HS-5 (cell line): ENCODE measurements around the gene VPS37B.
A peak's percentile ranks its signal among the peaks of the same experiment; 100 is the strongest.

Source experiments
- DNase-seq: peaks from one replicate; pipeline ENCODE4 v3.0.0-alpha.2; 2012; ENCODE audit warnings: low read depth

The VPS37B gene

DNA sequence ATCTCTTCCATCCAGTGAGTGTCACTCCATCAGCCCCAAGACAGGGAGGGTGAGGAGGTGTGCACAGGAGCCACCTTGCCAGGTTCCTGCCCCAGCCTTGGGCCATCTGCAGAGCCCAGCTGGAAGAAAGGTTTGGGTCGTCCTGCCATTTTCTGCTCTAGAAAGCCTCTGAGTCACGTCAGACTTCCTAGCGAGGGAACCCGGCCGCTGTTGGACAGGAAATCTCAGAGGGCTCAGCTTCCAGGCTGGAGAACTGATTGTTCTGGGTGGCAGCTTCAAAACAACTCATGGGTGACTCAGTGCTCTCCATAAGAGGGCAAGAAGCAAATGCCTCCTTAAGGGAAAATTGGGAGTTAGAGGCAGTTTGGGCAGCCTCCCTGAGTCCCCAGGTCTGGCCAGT lies 44.1 kb downstream of the VPS37B start:
- peak; percentile 70 for DNase-seq

DNA sequence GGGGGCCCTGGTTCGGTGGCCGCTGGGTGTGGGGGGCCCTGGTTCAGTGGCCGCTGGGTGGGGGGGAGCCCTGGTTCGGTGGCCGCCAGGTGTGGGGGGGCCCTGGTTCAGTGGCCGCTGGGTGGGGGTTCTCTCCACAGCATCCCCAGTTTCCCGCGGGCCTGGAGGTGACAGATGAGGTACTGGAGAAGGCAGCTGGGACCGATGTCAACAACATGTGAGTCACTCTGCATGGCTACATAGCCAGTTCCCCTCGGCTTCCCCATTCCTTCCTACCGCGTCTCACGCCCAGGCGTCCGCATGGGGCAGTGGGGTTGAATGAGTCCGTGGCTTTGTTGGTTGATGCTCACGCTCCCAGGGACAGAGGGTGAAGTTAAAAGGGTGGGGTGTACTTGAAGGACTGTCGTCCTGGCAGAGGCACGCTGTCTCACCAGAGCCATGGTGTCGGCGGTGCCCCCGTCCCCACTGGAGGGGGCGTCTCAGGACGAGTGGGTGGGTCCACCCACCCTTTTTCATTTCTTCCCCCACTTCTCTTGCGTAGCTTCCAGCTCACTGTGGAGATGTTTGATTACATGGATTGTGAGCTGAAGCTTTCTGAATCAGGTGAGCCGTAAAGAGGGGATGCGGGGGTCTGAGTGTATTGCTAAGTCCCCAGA lies 45.1 kb downstream of the VPS37B start:
- no peak for DNase-seq

- DNase-seq = no peak
Measured at GRCh38 chr12:122850048-122850445, 45.9 kb downstream of the VPS37B start.

- no peak for DNase-seq
Measured at GRCh38 chr12:122849352-122850047, 46.4 kb downstream of the VPS37B start.

DNA sequence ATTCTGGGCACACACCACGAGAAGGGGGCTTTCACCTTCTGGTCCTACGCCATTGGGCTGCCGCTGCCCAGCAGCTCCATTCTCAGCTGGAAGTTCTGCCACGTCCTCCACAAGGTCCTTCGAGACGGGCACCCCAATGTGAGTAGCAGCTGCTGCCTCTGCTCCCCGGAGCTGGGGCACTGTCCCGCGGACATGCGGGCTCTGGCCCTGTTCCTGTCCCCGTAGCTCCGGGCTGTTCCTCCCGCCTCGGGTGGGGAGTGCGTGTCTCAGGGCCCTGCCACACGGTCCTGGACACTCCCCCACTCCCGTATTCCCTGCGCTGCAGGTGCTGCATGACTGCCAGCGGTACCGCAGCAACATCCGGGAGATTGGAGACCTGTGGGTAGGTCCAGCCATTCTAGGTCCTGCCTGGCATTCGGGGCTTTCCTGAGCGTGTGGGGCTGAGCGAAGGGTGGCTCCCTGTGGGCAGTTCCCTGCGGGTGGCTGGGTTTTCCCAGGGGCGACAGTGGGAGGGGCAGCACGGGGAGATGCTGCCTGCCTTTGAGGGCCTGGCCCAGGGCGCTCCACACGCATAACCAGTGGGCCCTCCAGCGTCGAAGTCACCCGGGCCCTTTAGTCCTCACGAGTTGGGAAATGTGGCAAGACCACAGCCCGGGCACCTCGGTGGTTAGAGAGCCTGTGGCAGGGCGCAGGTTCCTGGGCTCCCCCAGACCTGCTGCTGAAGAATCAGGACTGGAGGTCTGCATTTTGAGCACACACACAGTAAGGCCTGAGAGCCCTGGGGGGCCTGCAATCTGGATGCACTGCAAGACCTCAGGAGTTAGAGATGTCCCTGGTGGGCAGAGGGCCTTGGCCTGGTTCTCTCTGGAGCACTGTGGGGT lies 47.2 kb downstream of the VPS37B start:
- DNase-seq = no peak

GRCh38 chr12:122847921-122848421 lies 48.0 kb downstream of the VPS37B start:
- no peak for DNase-seq

DNA sequence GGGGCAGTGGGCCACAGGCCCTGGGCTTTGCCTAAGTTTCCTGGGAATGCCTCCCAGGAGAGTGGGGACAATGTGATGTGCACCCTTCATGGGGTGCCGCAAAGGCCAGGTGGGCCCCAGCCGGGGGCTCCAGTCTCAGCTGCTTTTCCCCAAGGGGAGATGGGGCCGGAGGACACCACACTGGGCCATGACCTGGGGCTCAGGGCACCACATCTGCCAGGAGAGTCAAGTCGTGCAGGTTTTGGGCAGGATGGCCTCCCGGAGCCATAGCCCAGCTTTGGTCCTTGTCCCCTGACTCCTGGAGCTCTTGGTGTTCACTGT lies 48.4 kb downstream of the VPS37B start:
- DNase-seq = no peak

- DNase-seq = no peak
Measured at GRCh38 chr12:122846622-122847515, 49.1 kb downstream of the VPS37B start.

DNA sequence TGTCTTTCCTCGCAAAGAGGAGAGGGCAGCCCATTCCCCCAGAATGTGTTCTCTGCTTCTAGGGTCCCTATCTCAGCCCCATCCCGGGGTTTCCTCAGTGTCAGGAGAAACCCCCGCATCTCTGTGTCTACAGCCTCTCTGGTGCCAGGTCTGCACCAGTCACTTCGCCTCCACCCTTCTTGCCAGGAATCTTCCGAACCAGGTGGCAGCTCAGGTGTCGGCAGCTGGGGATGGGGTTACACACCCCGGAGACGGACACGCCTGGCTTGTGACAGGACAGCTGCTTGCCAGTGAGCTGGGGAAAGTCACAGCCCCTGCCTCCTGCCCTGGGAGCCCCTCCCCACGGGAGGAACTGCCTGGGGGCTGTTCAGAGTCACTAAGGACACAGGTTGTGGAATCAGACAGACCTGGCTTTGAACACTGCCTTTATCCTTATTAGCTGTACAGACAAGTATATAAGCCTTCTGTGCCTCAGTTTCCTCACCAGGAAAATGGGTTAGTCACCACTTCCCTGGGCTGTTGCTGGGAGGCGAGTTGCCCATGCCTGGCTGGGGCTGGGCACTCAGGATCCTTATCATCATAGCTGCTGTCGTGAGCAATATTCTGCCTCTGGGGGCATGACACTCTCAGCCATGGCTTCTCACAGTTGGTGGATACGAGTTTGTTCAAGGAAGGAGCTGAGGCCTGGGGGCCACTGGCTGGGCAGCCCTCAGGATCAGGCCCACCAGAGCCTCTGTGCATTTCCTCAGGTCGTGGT lies 49.9 kb downstream of the VPS37B start:
- DNase-seq = no peak

- DNase-seq = no peak
Measured at GRCh38 chr12:122845041-122845864, 50.7 kb downstream of the VPS37B start.

- no peak for DNase-seq
Measured at GRCh38 chr12:122844366-122844971, 51.5 kb downstream of the VPS37B start.

GRCh38 chr12:122843455-122843854 lies 52.5 kb downstream of the VPS37B start:
- no peak for DNase-seq

- no peak for DNase-seq
Measured at GRCh38 chr12:122842505-122843405, 53.2 kb downstream of the VPS37B start.

GRCh38 chr12:122841544-122842321 lies 54.2 kb downstream of the VPS37B start:
- DNase-seq = no peak

GRCh38 chr12:122840580-122841513 lies 55.1 kb downstream of the VPS37B start:
- DNase-seq = no peak

GRCh38 chr12:122839907-122840554 lies 55.9 kb downstream of the VPS37B start:
- no peak for DNase-seq
